ENCODE results near the gene TLN1.

TLN1 gene

DNA sequence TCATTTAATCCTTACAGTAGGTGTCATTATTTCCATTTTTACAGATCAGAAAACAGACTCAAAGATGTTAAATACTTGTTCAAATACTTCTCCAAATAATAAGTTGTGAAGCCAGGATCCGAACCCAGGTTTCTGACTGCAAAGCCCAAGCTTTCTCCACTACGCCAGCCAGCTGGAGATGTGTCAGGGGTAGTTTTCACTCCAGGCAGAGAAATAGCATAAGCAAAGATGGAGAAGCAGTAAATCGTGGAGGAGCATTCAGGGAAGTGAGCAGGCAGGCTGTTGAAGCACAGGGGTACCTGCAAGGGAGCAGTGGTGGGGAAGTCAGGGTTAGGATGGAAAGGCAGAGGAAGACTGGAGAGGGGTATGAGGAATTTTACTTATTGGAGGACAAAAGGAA lies 2.9 kb downstream of the TLN1 start:
- no peak for FAIRE-seq

- FAIRE-seq, result no peak
These were observed 3.7 kb downstream of the TLN1 start for GRCh38 chr9:35728041-35728971.

GRCh38 chr9:35727676-35728040 lies 4.3 kb downstream of the TLN1 start:
- FAIRE-seq, result no peak

DNA sequence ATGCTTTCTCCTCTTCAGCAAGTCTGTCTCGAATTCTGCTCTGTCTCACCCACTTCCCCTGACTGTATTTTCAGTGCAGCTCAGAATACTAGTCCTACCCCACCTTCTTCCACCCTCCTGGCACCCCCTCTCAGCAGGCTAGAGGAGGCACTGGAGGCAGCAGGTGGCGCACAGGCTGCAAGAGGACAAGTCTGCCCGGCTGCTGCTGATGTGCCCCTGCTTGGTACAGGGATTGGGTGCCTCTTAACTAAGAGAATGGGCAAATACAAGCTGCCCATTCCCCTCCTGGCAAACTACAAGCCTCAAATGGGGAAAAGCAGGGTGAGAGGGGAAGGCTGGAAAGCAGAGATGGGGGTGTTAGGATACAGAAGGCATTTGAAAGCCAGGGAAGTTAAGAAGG lies 5.1 kb downstream of the TLN1 start:
- no peak for FAIRE-seq

- no peak for FAIRE-seq
These were observed 6.6 kb downstream of the TLN1 start for GRCh38 chr9:35725362-35725761.

DNA sequence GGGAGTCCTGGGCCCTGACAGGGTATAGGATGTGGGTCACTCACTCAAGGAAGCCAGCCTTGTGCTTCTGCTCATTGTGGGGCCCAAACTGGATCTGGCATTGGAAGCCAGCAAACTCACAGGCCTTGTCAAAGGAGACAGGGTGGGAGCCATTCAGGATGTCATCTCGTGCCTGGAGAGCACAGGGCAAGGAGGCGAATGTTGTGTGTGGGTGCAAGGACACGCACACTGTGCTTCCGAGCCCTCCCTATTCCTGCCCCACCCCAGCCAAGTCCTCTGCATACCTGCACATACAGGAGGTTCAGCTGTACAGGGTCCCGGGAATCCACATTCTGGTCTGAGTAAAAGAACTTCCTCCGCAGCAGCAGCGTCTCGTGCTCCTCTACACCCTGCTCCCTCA lies 8.1 kb downstream of the TLN1 start:
- no peak for FAIRE-seq

DNA sequence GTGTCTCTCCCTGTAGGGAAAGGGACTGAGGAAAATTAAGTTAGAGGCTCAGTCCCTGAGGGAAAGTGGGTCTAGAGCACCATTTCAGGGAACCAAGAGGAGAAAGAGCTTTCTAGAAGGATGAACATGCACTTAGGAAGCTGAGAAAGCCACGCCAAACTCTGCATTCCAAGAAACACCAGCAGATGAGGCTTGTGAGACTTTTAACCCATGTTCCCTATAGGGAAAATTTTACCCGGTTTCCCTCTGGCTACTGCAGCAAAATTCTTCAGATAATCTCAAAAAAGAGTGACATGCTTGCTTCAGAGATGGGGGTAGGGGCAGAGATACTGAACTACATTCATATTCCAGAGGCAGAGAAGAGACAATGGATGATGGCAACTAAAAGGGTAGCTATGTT lies 8.6 kb downstream of the TLN1 start:
- no peak for FAIRE-seq

GRCh38 chr9:35719546-35719945 lies 12.4 kb downstream of the TLN1 start:
- no peak for FAIRE-seq

DNA sequence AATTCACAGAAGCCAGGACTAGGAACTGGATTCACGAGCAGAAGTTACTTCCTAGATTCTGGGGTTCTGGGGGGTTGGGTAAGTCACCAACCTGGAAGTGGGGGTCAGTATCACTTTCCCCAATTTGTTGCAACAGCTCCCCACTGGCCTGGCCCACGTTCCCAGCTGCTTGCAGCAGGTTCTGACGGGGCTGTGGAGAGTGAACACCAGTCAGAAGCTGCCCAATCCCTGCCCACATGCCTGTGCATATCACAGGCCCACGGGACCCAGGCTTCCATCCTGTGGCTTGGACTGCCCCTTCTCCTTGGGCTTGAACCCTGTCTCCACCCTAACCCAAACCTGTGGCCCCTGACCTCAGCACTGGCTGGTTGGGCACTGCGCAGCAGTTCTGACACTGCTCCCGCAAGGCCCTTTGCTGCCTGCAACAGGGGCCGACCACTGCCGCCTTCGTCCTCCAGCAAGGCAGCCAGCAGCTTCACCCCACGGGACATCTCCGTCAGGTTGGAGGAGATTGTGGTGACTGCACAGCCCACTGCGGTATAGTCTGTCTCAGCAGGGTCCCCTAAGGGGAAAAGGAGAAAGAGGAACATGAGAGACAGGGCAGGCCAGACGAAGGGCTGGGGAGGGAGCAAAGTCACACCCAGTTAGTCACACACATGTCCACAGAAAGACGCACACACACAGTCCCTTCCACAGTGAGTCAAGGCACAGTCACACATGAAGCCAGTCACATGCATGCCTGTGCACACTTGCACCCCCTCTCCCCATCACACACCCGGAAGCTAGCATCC lies 13.1 kb downstream of the TLN1 start:
- no peak for FAIRE-seq

- FAIRE-seq, result no peak
These were observed 14.7 kb downstream of the TLN1 start for GRCh38 chr9:35717132-35717870.

GRCh38 chr9:35716230-35716629 lies 15.8 kb downstream of the TLN1 start:
- FAIRE-seq, result no peak

- no peak for FAIRE-seq
These were observed 17.3 kb downstream of the TLN1 start for GRCh38 chr9:35714579-35715252.

- FAIRE-seq, result no peak
These were observed 17.9 kb downstream of the TLN1 start for GRCh38 chr9:35714123-35714522.

GRCh38 chr9:35713578-35713977 lies 18.4 kb downstream of the TLN1 start:
- no peak for FAIRE-seq

- no peak for FAIRE-seq
These were observed 19.1 kb downstream of the TLN1 start for GRCh38 chr9:35712762-35713400.

DNA sequence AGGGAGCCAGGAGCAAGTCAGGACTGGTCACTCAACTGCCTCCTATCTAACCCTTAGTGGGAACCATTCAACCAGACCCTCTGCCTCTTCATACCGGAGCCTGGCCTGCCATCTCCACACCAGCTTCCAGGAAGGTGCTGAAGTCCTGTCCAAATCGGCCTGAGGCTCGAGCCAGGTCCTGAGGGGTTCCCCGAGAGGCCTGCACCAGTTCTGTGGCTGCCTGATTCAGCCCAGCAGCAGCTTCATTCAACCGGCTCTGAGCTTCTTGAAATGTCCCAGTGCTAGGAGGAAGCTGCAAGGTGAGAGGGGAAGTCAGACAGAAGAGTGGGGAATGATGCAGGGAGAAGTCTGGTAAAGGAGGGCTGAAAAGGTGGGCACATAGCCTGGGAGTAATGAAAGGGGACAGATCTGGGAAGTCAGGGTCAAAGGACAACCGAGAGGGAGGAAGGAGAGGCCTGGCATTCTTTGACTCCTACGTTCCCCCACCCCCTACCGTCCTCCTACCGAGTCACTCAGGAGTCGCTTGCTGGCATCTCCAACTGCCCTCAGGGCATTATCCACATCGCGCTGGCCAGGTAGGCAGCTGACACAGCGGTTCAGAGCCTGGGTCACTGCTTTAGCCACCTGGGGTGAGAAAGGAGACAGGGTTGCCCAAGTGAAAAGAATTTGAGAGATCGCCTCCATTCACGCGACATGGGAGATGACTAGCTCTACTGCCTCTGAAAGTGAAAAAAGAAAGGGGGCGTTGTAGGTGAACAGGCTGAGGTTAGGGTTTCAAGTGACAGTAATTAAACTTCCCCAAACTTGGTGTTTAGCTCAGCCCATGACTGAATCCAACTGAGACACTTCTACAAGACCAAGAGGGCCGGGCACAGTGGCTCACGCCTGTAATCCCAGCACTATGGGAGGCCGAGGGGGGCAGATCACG lies 20.2 kb downstream of the TLN1 start:
- no peak for FAIRE-seq

DNA sequence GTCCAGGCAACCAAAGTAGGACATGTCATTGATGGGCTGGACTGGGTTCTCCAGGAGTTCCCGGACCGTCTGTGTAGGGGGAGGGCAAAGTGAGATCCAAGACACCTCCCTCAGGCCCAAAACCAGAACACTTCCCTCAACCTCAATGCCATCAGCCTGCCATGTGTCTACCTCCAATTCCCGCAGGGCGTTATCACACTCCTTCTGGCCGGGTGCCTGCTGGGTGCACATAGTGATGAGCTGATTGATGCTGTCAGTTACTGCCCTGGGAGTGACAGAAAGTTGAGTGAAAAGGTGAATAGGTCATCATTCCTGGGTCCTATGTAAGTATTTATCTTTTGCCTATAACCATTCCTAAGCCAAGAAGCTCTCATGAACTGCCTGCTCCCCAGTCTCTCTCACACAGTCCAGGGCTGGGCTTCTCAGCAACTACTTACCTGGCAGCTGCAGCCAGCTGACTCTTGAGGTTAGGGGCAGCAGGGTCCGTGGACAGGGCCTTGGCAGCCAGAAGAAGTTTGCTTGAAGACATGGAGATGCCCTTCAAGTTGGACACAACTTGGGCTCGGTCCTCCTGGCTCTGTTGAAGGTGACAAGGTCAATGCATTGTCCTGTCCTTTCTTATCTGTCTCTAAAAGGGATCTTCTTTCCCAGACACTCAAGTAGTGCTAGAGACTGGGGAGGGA lies 21.0 kb downstream of the TLN1 start:
- no peak for FAIRE-seq

GRCh38 chr9:35708146-35708545 lies 23.8 kb downstream of the TLN1 start:
- no peak for FAIRE-seq

- FAIRE-seq, result no peak
These were observed 25.0 kb downstream of the TLN1 start for GRCh38 chr9:35706951-35707350.

DNA sequence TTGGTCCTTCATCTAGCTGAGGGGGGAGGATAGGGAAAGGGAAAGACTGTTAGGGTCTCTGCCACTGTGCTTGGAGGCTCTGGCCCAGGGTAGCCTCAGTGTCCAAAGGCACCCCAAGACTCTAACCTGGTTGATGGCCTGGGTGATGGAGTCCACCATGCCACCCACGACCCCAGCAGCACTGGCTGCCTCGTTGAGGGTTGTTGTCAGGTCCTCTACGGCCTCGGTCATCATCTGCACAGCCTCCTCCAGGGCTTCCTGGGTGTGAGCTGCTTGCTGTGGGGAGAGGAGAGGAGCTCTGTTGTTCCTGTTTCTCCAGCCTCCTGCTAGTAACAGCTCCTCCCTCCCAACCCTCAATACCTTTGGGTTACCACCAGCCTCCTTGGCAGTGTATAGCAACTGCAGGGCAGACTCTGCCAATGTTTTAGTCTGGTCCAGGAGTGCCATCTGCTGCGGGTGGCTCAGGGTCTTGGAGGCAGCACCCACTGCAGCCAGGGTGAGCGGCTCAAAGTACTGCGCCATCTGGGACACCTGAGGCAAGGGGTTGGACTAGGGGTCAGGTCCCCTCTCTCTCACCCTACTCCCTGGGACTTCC lies 26.1 kb downstream of the TLN1 start:
- no peak for FAIRE-seq
